ENCODE data around the gene GAREM1.

The GAREM1 gene

GRCh38 chr18:32459361-32460101, 11.2 kb downstream of the GAREM1 start:
- no peak for DNase-seq (ENCODE audit: low spot score)

GRCh38 chr18:32455361-32455760, 15.3 kb downstream of the GAREM1 start:
- DNase-seq (ENCODE audit: low spot score): no peak

GRCh38 chr18:32454593-32454992, 16.1 kb downstream of the GAREM1 start:
- DNase-seq (ENCODE audit: low spot score): no peak

- DNase-seq (ENCODE audit: low spot score): no peak
These were observed 19.8 kb downstream of the GAREM1 start for GRCh38 chr18:32450874-32451273.

- DNase-seq (ENCODE audit: low spot score): no peak
These were observed 20.5 kb downstream of the GAREM1 start for GRCh38 chr18:32450026-32450691.

GRCh38 chr18:32446780-32447179, 23.9 kb downstream of the GAREM1 start:
- no peak for DNase-seq (ENCODE audit: low spot score)

- no peak for DNase-seq (ENCODE audit: low spot score)
These were observed 24.8 kb downstream of the GAREM1 start for GRCh38 chr18:32445846-32446245.

- DNase-seq (ENCODE audit: low spot score): no peak
These were observed 26.9 kb downstream of the GAREM1 start for GRCh38 chr18:32443706-32444215.

- no peak for DNase-seq (ENCODE audit: low spot score)
These were observed 27.5 kb downstream of the GAREM1 start for GRCh38 chr18:32443033-32443705.

GRCh38 chr18:32442575-32442974, 28.1 kb downstream of the GAREM1 start:
- DNase-seq (ENCODE audit: low spot score): no peak

- no peak for DNase-seq (ENCODE audit: low spot score)
These were observed 29.1 kb downstream of the GAREM1 start for GRCh38 chr18:32441533-32441932.

- DNase-seq (ENCODE audit: low spot score): no peak
These were observed 30.2 kb downstream of the GAREM1 start for GRCh38 chr18:32440518-32440917.

GRCh38 chr18:32439802-32440201, 30.9 kb downstream of the GAREM1 start:
- peak; percentile 6 for DNase-seq (ENCODE audit: low spot score)

- DNase-seq (ENCODE audit: low spot score): no peak
These were observed 31.4 kb downstream of the GAREM1 start for GRCh38 chr18:32439241-32439640.

- DNase-seq (ENCODE audit: low spot score): no peak
These were observed 32.5 kb downstream of the GAREM1 start for GRCh38 chr18:32438173-32438572.

- DNase-seq (ENCODE audit: low spot score): no peak
These were observed 33.4 kb downstream of the GAREM1 start for GRCh38 chr18:32437100-32437834.

- DNase-seq (ENCODE audit: low spot score): no peak
These were observed 34.8 kb downstream of the GAREM1 start for GRCh38 chr18:32435631-32436500.

GRCh38 chr18:32431753-32432152, 38.9 kb downstream of the GAREM1 start:
- no peak for DNase-seq (ENCODE audit: low spot score)

GRCh38 chr18:32429402-32429801, 41.3 kb downstream of the GAREM1 start:
- no peak for DNase-seq (ENCODE audit: low spot score)

GRCh38 chr18:32427084-32427900, 43.4 kb downstream of the GAREM1 start:
- DNase-seq (ENCODE audit: low spot score): peak; percentile 15
